PFSK-1 (cell line): ENCODE data around the gene ANKRD13B.

ENCODE experiments used
- POLR2AphosphoS5 ChIP-seq: IDR thresholded peaks from 2 replicates; pipeline ENCODE4 v1.6.1; 2012; ENCODE audit warnings: low read depth, mild to moderate bottlenecking, control low read depth, low read length, moderate library complexity
- REST ChIP-seq, 2 experiments: IDR thresholded peaks; 2 replicates each; pipeline versions ENCODE4 v1.6.1 to v1.8.0; 2011 to 2012; ENCODE audit warnings: low read depth in 2 of 2, low read length in 2 of 2, control low read depth in 1 of 2, inconsistent platforms in 1 of 2, mild to moderate bottlenecking in 1 of 2, moderate library complexity in 1 of 2; ENCODE audit not compliant: insufficient read depth in 1 of 2

- TF ChIP-seq POLR2AphosphoS5 (no peak), REST (IDR thresholded peaks at IDR 0.05; ENCODE audit: insufficient read depth in 1 of 2, low read depth in 2 of 2, low read length in 2 of 2) (no peak)
Measured at GRCh38 chr17:29615048-29615385, 22.1 kb downstream of the ANKRD13B start.
